H9 (cell line): ENCODE measurements around the gene TOR4A. TPM values are rescaled to one million over a fixed set of nuclear protein-coding genes. Genes with fewer than 3 reads are reported as not detected.
A peak's percentile ranks its signal among the peaks of the same experiment; 100 is the strongest.

Source experiments
- DNase-seq: peaks from one replicate; pipeline ENCODE4 v3.0.0-alpha.2; 2017
- H2AFZ ChIP-seq: one replicate; pipeline ENCODE4 v1.6.1; 2013; ENCODE audit warnings: mild to moderate bottlenecking, low read length, control low read depth, moderate library complexity
- H2AK5ac ChIP-seq: 2 replicates; pipeline ENCODE4 v1.6.1; 2013; ENCODE audit warnings: low read length, control low read depth, mixed read lengths; ENCODE audit not compliant: insufficient read length
- H2BK120ac ChIP-seq: one replicate; pipeline ENCODE4 v1.6.1; 2013; ENCODE audit warnings: low read depth, mild to moderate bottlenecking, low read length, control low read depth, inconsistent platforms; ENCODE audit not compliant: poor library complexity, severe bottlenecking
- H2BK12ac ChIP-seq: 2 replicates; pipeline ENCODE4 v1.6.1; 2013; ENCODE audit warnings: low read length, control low read depth, mixed read lengths, low read depth; ENCODE audit not compliant: insufficient read length
- H2BK15ac ChIP-seq: 2 replicates; pipeline ENCODE4 v1.6.1; 2013; ENCODE audit warnings: low read depth, low read length, control low read depth
- H2BK20ac ChIP-seq: one replicate; pipeline ENCODE4 v1.6.1; 2013; ENCODE audit warnings: low read depth, mild to moderate bottlenecking, low read length, control low read depth, inconsistent platforms; ENCODE audit not compliant: poor library complexity, severe bottlenecking
- H2BK5ac ChIP-seq: 2 replicates; pipeline ENCODE4 v1.6.1; 2013; ENCODE audit warnings: low read length, control low read depth, mixed read lengths; ENCODE audit not compliant: insufficient read length
- H3K14ac ChIP-seq: 2 replicates; pipeline ENCODE4 v1.6.1; 2013; ENCODE audit warnings: low read length, control low read depth; ENCODE audit not compliant: insufficient read depth
- H3K18ac ChIP-seq: 2 replicates; pipeline ENCODE4 v1.6.1; 2013; ENCODE audit warnings: low read depth, mild to moderate bottlenecking, mixed read lengths, low read length, control low read depth; ENCODE audit not compliant: insufficient read length
- H3K23ac ChIP-seq: 2 replicates; pipeline ENCODE4 v1.6.1; 2013; ENCODE audit warnings: low read length, control low read depth, mixed read lengths, low read depth; ENCODE audit not compliant: insufficient read length
- H3K23me2 ChIP-seq: 2 replicates; pipeline ENCODE4 v1.6.1; 2013; ENCODE audit warnings: low read depth, mild to moderate bottlenecking, mixed read lengths, low read length, control low read depth; ENCODE audit not compliant: insufficient read length, poor library complexity, severe bottlenecking
- H3K27ac ChIP-seq: 2 replicates; pipeline ENCODE4 v1.5.1; 2013; ENCODE audit warnings: low read length, control low read depth, mixed read lengths, low read depth; ENCODE audit not compliant: insufficient read length
- H3K27me3 ChIP-seq: 2 replicates; pipeline ENCODE4 v1.6.1; 2013; ENCODE audit warnings: low read length, control low read depth, inconsistent platforms; ENCODE audit not compliant: insufficient read depth
- H3K4ac ChIP-seq: 2 replicates; pipeline ENCODE4 v1.6.1; 2013; ENCODE audit warnings: low read depth, mild to moderate bottlenecking, control low read depth, inconsistent platforms, low read length, moderate library complexity
- H3K4me1 ChIP-seq: 2 replicates; pipeline ENCODE4 v1.6.1; 2013; ENCODE audit warnings: low read length, control low read depth, inconsistent platforms; ENCODE audit not compliant: insufficient read depth
- H3K4me2 ChIP-seq: 2 replicates; pipeline ENCODE4 v1.6.1; 2013; ENCODE audit warnings: low read length, control low read depth, mixed read lengths; ENCODE audit not compliant: insufficient read length, insufficient read depth
- H3K56ac ChIP-seq: 2 replicates; pipeline ENCODE4 v1.6.1; 2013; ENCODE audit warnings: low read depth, mild to moderate bottlenecking, mixed read lengths, low read length, control low read depth; ENCODE audit not compliant: insufficient read length
- H3K79me1 ChIP-seq: 2 replicates; pipeline ENCODE4 v1.6.1; 2013; ENCODE audit warnings: low read depth, mild to moderate bottlenecking, moderate library complexity, low read length, control low read depth, inconsistent platforms; ENCODE audit not compliant: insufficient read depth, poor library complexity, severe bottlenecking
- H3K79me2 ChIP-seq: 2 replicates; pipeline ENCODE4 v1.6.1; 2013; ENCODE audit warnings: low read length, control low read depth, inconsistent platforms; ENCODE audit not compliant: insufficient read depth
- H3K9ac ChIP-seq: 2 replicates; pipeline ENCODE4 v1.6.1; 2013; ENCODE audit warnings: low read length, control low read depth, mixed read lengths; ENCODE audit not compliant: insufficient read length; ENCODE audit errors: extremely low read depth
- H3K9me3 ChIP-seq: one replicate; pipeline ENCODE4 v1.6.1; 2013; ENCODE audit warnings: low read depth, low read length, inconsistent platforms; ENCODE audit not compliant: control insufficient read depth
- H3T11ph ChIP-seq: one replicate; pipeline ENCODE4 v1.6.1; 2013; ENCODE audit warnings: mild to moderate bottlenecking, low read length, control low read depth, inconsistent platforms
- H4K20me1 ChIP-seq: one replicate; pipeline ENCODE4 v1.6.1; 2013; ENCODE audit not compliant: control insufficient read depth, insufficient read length, insufficient read depth
- H4K5ac ChIP-seq: 2 replicates; pipeline ENCODE4 v1.6.1; 2013; ENCODE audit warnings: low read depth, mild to moderate bottlenecking, mixed read lengths, low read length, control low read depth; ENCODE audit not compliant: insufficient read length
- H4K8ac ChIP-seq: replicated peaks from 2 replicates; pipeline ENCODE4 v1.6.1; 2013; ENCODE audit warnings: low read length, control low read depth, mixed read lengths, low read depth; ENCODE audit not compliant: insufficient read length
- H4K91ac ChIP-seq: 2 replicates; pipeline ENCODE4 v1.6.1; 2013; ENCODE audit warnings: low read depth, mild to moderate bottlenecking, moderate library complexity, mixed read lengths, low read length, control low read depth; ENCODE audit not compliant: insufficient read length
- H3K27ac Mint-ChIP-seq, 3 experiments: 2 replicates in 2 of 3; 3 replicates in 1 of 3; pipeline ENCODE4 v1.8.0; 2020 to 2021; ENCODE audit warnings: mixed read lengths in 3 of 3, mild to moderate bottlenecking in 1 of 3, moderate library complexity in 1 of 3
- H3K27me3 Mint-ChIP-seq: 2 replicates; pipeline ENCODE4 v1.8.0; 2021; ENCODE audit warnings: low read depth, mild to moderate bottlenecking, moderate library complexity, mixed read lengths
- H3K36me3 Mint-ChIP-seq, 3 experiments: 2 replicates in 2 of 3; 3 replicates in 1 of 3; pipeline ENCODE4 v1.8.0; 2020 to 2021; ENCODE audit warnings: low read depth in 3 of 3, mixed read lengths in 3 of 3; ENCODE audit not compliant: insufficient read depth in 1 of 3
- H3K4me1 Mint-ChIP-seq, 2 experiments: 2 replicates each; pipeline ENCODE4 v1.8.0; 2020; ENCODE audit warnings: mixed read lengths in 2 of 2
- H3K4me3 Mint-ChIP-seq, 2 experiments: 2 replicates in 1 of 2; 3 replicates in 1 of 2; pipeline ENCODE4 v1.8.0; 2020 to 2021; ENCODE audit warnings: mild to moderate bottlenecking in 2 of 2, mixed read lengths in 2 of 2, moderate library complexity in 1 of 2
- H3K9me3 Mint-ChIP-seq, 2 experiments: 2 replicates in 1 of 2; 3 replicates in 1 of 2; pipeline ENCODE4 v1.8.0; 2020; ENCODE audit warnings: mild to moderate bottlenecking in 2 of 2, mixed read lengths in 2 of 2, moderate library complexity in 1 of 2
- WGBS: extraction: QIAGEN DNeasy Blood & Tissue Kit; methylation state at CpG from one replicate; pipeline ENCODE4 v1.1.7; 2013; ENCODE audit warnings: missing lambda C conversion rate, low lambda C conversion rate, mixed read lengths; ENCODE audit not compliant: insufficient read length; ENCODE audit errors: extremely low coverage; 5-methylcytosine and 5-hydroxymethylcytosine counted together
- total RNA-seq: library from RNA; stranded (reverse); gene quantifications from 2 replicates; pipeline ENCODE4 v1.2.1, GENCODE V29; 2021
- TF ChIP-seq, protein P1 (sequence below): fragments of 200-600 bp; sonication (generic); conservative IDR thresholded peaks from 3 replicates; pipeline ENCODE4 v1.8.0; 2021; ENCODE audit warnings: antibody characterized with exemption, mild to moderate bottlenecking

Gene TOR4A
- total RNA-seq, 1 experiment from 2014 or later: 6.2 TPM

DNA sequence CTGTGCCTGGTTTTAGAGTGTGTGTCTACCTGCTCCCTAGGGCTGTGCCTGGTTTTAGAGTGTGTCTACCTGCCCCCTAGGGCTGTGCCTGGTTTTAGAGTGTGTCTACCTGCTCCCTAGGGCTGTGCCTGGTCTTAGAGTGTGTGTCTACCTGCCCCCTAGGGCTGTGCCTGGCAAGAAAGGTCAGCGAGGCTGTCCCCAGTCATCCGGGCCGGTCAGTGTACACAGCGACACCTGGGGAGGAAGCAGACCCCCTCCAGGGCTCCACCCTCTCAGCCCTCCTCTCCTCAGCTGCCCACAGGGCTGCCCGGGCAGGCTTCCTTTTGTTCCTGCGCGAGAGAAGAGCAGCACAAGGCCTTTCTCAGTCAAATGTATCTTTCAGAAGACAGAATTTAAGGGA is 20.4 kb downstream of the TOR4A start:
- Mint-ChIP-seq H3K27me3 (peaks cover 49% of the 10 kb centered on the region), H3K36me3 (peaks cover 0 to 5% (median 3%) of the 10 kb centered on the region in 3 experiments; a peak in 4 of 7 replicates), H3K4me3 (peak overlapping the region in 1 of 2 experiments; percentile 29; a peak in 1 of 5 replicates), H3K9me3 (peaks cover 3 to 9% of the 10 kb centered on the region in 2 experiments), H3K27ac (no peak overlapping the region), H3K4me1 (peaks cover 32 to 41% of the 10 kb centered on the region in 2 experiments)
- Histone ChIP-seq H4K8ac (no peak overlapping the region), H3K9me3 (no peaks in the 10 kb centered on the region), H3K23ac (no peak overlapping the region), H3T11ph (no peak overlapping the region), H3K23me2 (peaks cover 7% of the 10 kb centered on the region), H4K91ac (no peak overlapping the region), H2BK15ac (no peak overlapping the region), H4K5ac (no peak overlapping the region), H3K27ac (no peak overlapping the region), H3K79me1 (no peaks in the 10 kb centered on the region), H3K14ac (no peak overlapping the region), H3K56ac (no peak overlapping the region), H3K18ac (no peak overlapping the region), H3K4me1 (peaks cover 5% of the 10 kb centered on the region; the same call in 1 of the 2 replicates), H2BK5ac (no peak overlapping the region), H2AK5ac (no peak overlapping the region), H3K4ac (no peak overlapping the region), H3K27me3 (peaks cover 5% of the 10 kb centered on the region; the same call in 1 of the 2 replicates), H3K79me2 (no peaks in the 10 kb centered on the region), H3K9ac (no peak overlapping the region), H2BK12ac (no peak overlapping the region), H2AFZ (no peak overlapping the region), H3K4me2 (no peak overlapping the region), H2BK20ac (no peak overlapping the region), H4K20me1 (no peaks in the 10 kb centered on the region), H2BK120ac (no peak overlapping the region)
- DNase-seq: peak; percentile 31
- TF ChIP-seq, protein P1, sequence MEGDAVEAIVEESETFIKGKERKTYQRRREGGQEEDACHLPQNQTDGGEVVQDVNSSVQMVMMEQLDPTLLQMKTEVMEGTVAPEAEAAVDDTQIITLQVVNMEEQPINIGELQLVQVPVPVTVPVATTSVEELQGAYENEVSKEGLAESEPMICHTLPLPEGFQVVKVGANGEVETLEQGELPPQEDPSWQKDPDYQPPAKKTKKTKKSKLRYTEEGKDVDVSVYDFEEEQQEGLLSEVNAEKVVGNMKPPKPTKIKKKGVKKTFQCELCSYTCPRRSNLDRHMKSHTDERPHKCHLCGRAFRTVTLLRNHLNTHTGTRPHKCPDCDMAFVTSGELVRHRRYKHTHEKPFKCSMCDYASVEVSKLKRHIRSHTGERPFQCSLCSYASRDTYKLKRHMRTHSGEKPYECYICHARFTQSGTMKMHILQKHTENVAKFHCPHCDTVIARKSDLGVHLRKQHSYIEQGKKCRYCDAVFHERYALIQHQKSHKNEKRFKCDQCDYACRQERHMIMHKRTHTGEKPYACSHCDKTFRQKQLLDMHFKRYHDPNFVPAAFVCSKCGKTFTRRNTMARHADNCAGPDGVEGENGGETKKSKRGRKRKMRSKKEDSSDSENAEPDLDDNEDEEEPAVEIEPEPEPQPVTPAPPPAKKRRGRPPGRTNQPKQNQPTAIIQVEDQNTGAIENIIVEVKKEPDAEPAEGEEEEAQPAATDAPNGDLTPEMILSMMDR: no peak
- no CpG with 5 or more reads among the region's 7 CpGs for WGBS
